KOPT-K1 (cell line): Measurements from ENCODE around the gene SLC10A4.

Experiments used
- H3K27ac ChIP-seq: fragments of 200-600 bp; sonication (generic); 2 replicates; pipeline ENCODE4 v1.5.1; 2016; ENCODE audit warnings: antibody characterized with exemption, mild to moderate bottlenecking, low read depth, low read length; ENCODE audit not compliant: poor library complexity, severe bottlenecking
- H3K36me3 ChIP-seq: fragments of 200-600 bp; sonication (generic); 2 replicates; pipeline ENCODE4 v1.5.1; 2017; ENCODE audit warnings: antibody characterized with exemption, mild to moderate bottlenecking, low read length, moderate library complexity; ENCODE audit not compliant: insufficient read depth
- H3K9me3 ChIP-seq: fragments of 200-600 bp; sonication (generic); 2 replicates; pipeline ENCODE4 v1.5.1; 2017; ENCODE audit warnings: antibody characterized with exemption, low read length, mild to moderate bottlenecking; ENCODE audit not compliant: insufficient read depth, poor library complexity, severe bottlenecking

The SLC10A4 gene

GRCh38 chr4:48499551-48500066 is 16.5 kb downstream of the SLC10A4 start:
- Histone ChIP-seq H3K36me3 (peaks cover 72% of the 10 kb centered on the region), H3K27ac (no peak overlapping the region)

GRCh38 chr4:48503233-48504025 is 20.3 kb downstream of the SLC10A4 start:
- Histone ChIP-seq H3K27ac (no peak overlapping the region), H3K36me3 (peaks cover 95% of the 10 kb centered on the region), H3K9me3 (no peaks in the 10 kb centered on the region)

More at GRCh38 chr4:48499551-48500066, 16.5 kb downstream of the SLC10A4 start:
- H3K9me3 ChIP-seq, result no peaks in the 10 kb centered on the region

GRCh38 chr4:48504026-48504330 is 20.8 kb downstream of the SLC10A4 start:
- H3K27ac ChIP-seq, result no peak overlapping the region
- peaks cover 95% of the 10 kb centered on the region for H3K36me3 ChIP-seq
- no peaks in the 10 kb centered on the region for H3K9me3 ChIP-seq

- Histone ChIP-seq H3K36me3 (peaks cover 95% of the 10 kb centered on the region), H3K27ac (no peak overlapping the region), H3K9me3 (no peaks in the 10 kb centered on the region)
These were observed 21.2 kb downstream of the SLC10A4 start for GRCh38 chr4:48504352-48504751.

GRCh38 chr4:48506716-48507115 is 23.6 kb downstream of the SLC10A4 start:
- Histone ChIP-seq H3K9me3 (no peaks in the 10 kb centered on the region), H3K27ac (no peak overlapping the region), H3K36me3 (peaks cover 95% of the 10 kb centered on the region)

- Histone ChIP-seq H3K36me3 (peaks cover 95% of the 10 kb centered on the region), H3K9me3 (no peaks in the 10 kb centered on the region), H3K27ac (no peak overlapping the region)
These were observed 26.4 kb downstream of the SLC10A4 start for GRCh38 chr4:48509543-48509942.

- H3K27ac ChIP-seq, result no peak overlapping the region
- H3K36me3 ChIP-seq, result peaks cover 96% of the 10 kb centered on the region
- H3K9me3 ChIP-seq, result no peaks in the 10 kb centered on the region
These were observed 35.0 kb downstream of the SLC10A4 start for GRCh38 chr4:48518143-48518542.

GRCh38 chr4:48526406-48526805 is 43.3 kb downstream of the SLC10A4 start:
- H3K36me3 ChIP-seq, result peaks cover 97% of the 10 kb centered on the region
- H3K27ac ChIP-seq, result no peak overlapping the region
- no peaks in the 10 kb centered on the region for H3K9me3 ChIP-seq

GRCh38 chr4:48538358-48538757 is 55.2 kb downstream of the SLC10A4 start:
- H3K36me3 ChIP-seq, result peaks cover 91% of the 10 kb centered on the region
- H3K9me3 ChIP-seq, result no peaks in the 10 kb centered on the region
- no peak overlapping the region for H3K27ac ChIP-seq
